IPS-20b (cell line): ENCODE measurements around the gene VCX3B.
"Not testable (repeated sequence)": the region's sequence is repeated elsewhere in the genome, so short reads cannot be mapped to it uniquely, and the experiment has no call there.

Source experiments
- H3K27ac ChIP-seq: one replicate; pipeline ENCODE4 v1.5.1; 2013; ENCODE audit warnings: low read length
- H3K27me3 ChIP-seq: 2 replicates; pipeline ENCODE4 v1.6.1; 2013; ENCODE audit warnings: mild to moderate bottlenecking, low read length, inconsistent platforms; ENCODE audit not compliant: insufficient read depth
- H3K36me3 ChIP-seq: 2 replicates; pipeline ENCODE4 v1.6.1; 2013; ENCODE audit warnings: low read depth, mild to moderate bottlenecking, inconsistent platforms, low read length, moderate library complexity; ENCODE audit not compliant: insufficient read depth
- H3K4me1 ChIP-seq: 2 replicates; pipeline ENCODE4 v1.6.1; 2013; ENCODE audit warnings: mild to moderate bottlenecking, control low read depth, inconsistent platforms, low read length, moderate library complexity; ENCODE audit not compliant: insufficient read depth
- H3K4me3 ChIP-seq: 2 replicates; pipeline ENCODE4 v1.5.1; 2013; ENCODE audit warnings: mild to moderate bottlenecking, low read length, inconsistent platforms
- H3K9ac ChIP-seq: 2 replicates; pipeline ENCODE4 v1.6.1; 2013; ENCODE audit warnings: low read depth, mild to moderate bottlenecking, inconsistent platforms, low read length, moderate library complexity
- H3K9me3 ChIP-seq: 2 replicates; pipeline ENCODE4 v1.6.1; 2013; ENCODE audit warnings: mild to moderate bottlenecking, low read depth, low read length, inconsistent platforms; ENCODE audit not compliant: insufficient read depth

VCX3B gene

GRCh38 chrX:8484360-8484949, 19.8 kb downstream of the VCX3B start:
- no peaks in the 10 kb centered on the region for H3K9me3 ChIP-seq
- no peaks in the 10 kb centered on the region for H3K4me1 ChIP-seq
- H3K27ac ChIP-seq: no peak overlapping the region
- H3K9ac ChIP-seq: no peak overlapping the region
- no peaks in the 10 kb centered on the region for H3K36me3 ChIP-seq
- H3K4me3 ChIP-seq: no peak overlapping the region
- no peaks in the 10 kb centered on the region for H3K27me3 ChIP-seq

DNA sequence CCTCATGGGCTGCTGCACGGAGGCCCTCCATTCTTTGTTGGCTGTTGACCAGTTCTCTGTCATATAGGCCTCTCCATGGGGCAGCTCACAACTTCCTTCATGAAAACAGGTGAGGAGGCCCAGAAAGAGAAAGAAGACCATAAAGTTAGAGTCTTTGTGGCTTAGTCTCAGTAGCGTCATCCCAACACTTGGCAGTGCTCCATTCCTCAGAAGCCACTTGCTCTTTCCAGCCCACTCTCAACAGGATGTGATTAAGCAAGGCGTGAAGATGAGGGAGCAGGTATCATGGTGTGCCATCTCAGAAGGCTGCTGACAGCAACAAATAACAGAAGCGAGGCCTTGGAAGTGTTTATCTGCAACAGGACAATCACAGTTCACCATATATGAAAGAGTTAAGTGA, 30.4 kb downstream of the VCX3B start:
- H3K27me3 ChIP-seq, H3K9ac ChIP-seq, H3K9me3 ChIP-seq, H3K27ac ChIP-seq, H3K4me3 ChIP-seq, H3K4me1 ChIP-seq, H3K36me3 ChIP-seq: not testable (repeated sequence)

DNA sequence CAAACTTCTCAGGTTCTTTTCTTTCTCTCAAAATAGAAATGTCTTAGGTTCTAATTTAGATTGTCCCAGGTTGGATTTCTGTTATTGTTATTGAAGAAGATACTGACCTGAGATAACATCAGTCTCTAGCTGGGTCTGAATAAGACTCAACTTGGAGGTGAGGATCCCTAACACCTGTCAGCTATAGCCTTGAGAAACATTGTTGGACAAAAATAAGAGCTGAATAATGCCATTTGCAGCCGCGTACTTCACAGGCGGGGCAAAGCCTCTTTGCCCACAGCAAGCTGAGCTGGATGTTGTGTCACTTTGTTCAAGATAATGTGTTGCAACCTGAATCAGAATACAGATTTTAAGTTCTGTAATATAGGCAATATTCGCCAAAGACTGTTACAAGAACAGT, 35.6 kb downstream of the VCX3B start:
- Histone ChIP-seq H3K9ac (no peak overlapping the region), H3K36me3 (no peaks in the 10 kb centered on the region), H3K27ac (no peak overlapping the region), H3K4me3 (no peak overlapping the region), H3K27me3 (no peaks in the 10 kb centered on the region), H3K9me3 (no peaks in the 10 kb centered on the region), H3K4me1 (no peaks in the 10 kb centered on the region)

DNA sequence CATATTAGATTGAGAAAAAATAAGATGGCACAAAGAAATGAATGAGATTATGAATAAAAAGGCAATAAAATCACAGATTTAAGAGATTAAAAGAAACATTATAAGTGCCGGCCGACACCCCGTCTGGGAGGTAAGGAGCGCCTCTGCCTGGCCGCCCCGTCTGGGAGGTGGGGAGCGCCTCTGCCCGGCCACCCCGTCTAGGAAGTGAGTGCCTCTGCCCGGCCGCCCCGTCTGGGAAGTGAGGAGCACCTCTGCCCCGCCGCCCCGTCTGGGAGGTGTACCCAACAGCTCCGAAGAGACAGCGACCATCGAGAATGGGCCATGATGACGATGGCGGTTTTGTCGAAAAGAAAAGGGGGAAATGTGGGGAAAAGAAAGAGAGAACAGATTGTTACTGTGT, 37.5 kb downstream of the VCX3B start:
- not testable (repeated sequence) for H3K27me3 ChIP-seq, H3K27ac ChIP-seq, H3K9me3 ChIP-seq, H3K36me3 ChIP-seq, H3K9ac ChIP-seq, H3K4me3 ChIP-seq, H3K4me1 ChIP-seq

DNA sequence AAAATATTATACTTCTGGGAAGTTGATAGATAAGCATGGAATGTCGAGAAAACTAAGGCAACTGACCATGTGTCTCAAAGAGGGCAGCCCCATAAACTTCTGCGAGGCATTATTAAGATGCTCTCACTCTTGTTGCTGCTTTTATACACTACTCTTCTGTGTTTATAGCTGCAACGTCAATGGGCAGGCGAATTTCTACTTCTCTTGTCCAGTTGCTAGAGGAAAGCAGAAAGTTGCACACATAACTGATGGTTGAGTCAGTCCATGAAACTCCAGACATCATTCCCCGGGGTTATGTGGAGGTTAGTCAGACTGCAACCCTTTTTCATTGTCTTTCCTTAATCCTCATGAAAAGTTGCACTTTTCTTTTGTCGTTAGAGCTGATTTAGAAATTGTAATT, 39.8 kb downstream of the VCX3B start:
- no peak overlapping the region for H3K27ac ChIP-seq
- H3K9ac ChIP-seq: no peak overlapping the region
- H3K9me3 ChIP-seq: no peaks in the 10 kb centered on the region
- H3K36me3 ChIP-seq: no peaks in the 10 kb centered on the region
- H3K4me1 ChIP-seq: no peaks in the 10 kb centered on the region
- no peaks in the 10 kb centered on the region for H3K27me3 ChIP-seq
- no peak overlapping the region for H3K4me3 ChIP-seq
